Measurements from ENCODE around the gene UBE2D2.
"Not testable (repeated sequence)": the region's sequence is repeated elsewhere in the genome, so short reads cannot be mapped to it uniquely, and the experiment has no call there.

Gene UBE2D2

DNA sequence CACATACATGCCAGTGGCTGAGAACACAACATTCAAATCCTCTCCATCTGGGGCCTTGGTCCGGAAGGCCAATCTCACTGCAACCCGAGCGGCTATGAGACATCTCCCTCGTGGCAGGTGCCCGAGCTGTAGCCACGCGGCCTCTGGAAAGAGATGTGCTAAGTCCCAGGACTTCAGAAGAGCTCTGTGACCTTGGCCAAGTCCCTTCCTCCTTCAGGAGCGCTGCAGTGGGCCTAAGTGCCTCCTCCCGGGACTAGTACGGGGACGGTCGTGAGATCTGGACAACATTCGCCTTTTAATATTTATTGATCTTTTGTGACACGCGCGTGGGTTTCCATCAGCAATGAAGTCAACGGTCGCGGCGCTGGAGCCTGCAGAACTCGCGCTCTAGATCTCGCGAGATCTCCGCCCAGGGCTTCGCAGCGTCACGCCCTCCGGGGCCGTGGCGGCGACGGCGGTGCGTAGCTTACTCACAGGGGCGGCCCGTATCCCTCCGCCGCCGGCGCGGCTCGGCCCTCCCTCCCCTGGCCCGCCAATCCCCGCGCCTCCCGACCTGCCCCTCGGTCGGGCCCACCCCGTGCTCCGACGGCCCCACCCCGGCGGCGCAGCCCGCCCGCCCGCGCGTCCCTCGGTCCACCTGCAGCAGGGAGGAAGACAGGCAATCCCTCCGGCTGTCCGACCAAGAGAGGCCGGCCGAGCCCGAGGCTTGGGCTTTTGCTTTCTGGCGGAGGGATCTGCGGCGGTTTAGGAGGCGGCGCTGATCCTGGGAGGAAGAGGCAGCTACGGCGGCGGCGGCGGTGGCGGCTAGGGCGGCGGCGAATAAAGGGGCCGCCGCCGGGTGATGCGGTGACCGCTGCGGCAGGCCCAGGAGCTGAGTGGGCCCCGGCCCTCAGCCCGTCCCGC lies at the start of gene UBE2D2:
Gene UBE2D2 (plus strand): TSS at position 588 of the 903 bp plus-strand sequence. CDS start 453 bp downstream, outside the sequence.
- DNase-seq: peak; percentile 98

- no peak for DNase-seq
These were observed 48.3 kb upstream of the UBE2D2 start for GRCh38 chr5:139512786-139513390.

DNA sequence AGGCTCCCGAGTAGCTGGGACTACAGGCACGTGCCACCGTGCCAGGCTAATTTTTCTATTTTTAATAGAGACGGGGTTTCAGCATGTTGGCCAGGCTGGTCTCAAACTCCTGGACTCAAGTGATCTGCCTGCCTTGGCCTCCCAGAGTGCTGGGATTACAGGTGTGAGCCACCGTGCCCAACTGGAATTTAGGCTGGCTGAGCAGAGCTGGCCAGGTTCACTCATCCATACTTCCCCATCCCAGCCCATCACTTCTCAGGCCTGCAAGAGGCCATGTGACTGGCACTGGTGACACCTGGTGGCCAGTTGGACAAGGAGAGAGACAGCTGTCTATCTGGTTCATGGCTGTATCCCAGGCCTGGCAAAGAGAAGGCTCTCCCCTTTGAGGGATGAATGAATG lies 47.7 kb upstream of the UBE2D2 start:
- peak; percentile 92 for DNase-seq

DNA sequence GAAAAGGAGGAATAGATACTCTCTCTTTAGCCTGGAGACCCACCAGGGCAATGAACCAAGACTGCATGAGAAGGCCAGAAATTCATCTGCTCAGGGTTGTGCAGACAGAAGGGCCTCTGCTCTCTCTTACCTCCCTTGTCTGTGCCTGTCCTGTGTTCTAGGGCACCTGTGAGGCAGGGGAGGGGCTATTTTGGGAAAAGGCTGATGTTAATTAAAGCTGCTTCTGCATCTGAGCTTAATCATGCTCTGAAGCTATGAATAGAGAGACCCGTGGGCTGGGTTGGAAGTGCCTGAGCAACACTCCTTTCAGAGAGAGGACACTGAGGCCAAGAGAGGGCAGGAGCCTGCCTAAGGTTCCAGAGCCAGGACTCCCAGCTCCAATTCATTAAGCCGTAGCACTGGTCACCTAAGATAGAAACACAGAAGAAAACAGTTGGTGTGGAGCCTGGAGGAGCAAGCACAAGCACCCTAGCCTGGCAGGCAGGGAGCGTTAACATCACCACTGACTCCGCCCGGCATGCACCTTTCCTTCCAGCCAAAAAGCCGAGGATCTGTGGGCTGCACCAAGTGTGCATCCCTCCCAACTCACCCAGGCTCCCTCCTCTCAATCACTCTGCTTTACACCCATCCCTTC lies 47.2 kb upstream of the UBE2D2 start:
- no peak for DNase-seq

GRCh38 chr5:139514486-139514856 lies 46.7 kb upstream of the UBE2D2 start:
- no peak for DNase-seq

- DNase-seq: peak; percentile 96
These were observed 43.2 kb upstream of the UBE2D2 start for GRCh38 chr5:139517683-139518564.

GRCh38 chr5:139523635-139524445 lies 37.3 kb upstream of the UBE2D2 start:
- no peak for DNase-seq

GRCh38 chr5:139524446-139524845 lies 36.7 kb upstream of the UBE2D2 start:
- no peak for DNase-seq

- no peak for DNase-seq
These were observed 36.1 kb upstream of the UBE2D2 start for GRCh38 chr5:139524940-139525585.

- not testable (repeated sequence) for DNase-seq
These were observed 35.4 kb upstream of the UBE2D2 start for GRCh38 chr5:139525586-139526308.

- DNase-seq: peak; percentile 62
These were observed 34.6 kb upstream of the UBE2D2 start for GRCh38 chr5:139526309-139527089.

DNA sequence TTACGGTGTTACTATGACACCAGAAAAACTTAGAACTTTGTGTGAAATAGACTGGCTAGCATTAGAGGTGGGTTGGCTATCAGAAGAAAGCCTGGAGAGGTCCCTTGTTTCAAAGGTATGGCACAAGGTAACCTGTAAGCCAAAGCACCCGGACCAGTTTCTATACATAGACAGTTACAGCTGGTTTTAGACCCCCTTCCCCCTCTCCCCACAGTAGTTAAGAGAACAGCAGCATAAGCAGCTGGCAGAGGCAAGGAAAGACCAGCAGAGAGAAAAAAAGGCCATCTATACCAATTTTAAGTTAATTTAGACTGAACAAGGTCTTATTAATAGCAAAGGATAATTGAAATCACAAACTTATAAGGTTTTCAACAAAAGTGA lies 34.1 kb upstream of the UBE2D2 start:
- not testable (repeated sequence) for DNase-seq

- not testable (repeated sequence) for DNase-seq
These were observed 33.2 kb upstream of the UBE2D2 start for GRCh38 chr5:139527896-139528467.

GRCh38 chr5:139528695-139529094 lies 32.4 kb upstream of the UBE2D2 start:
- not testable (repeated sequence) for DNase-seq

GRCh38 chr5:139530079-139530478 lies 31.1 kb upstream of the UBE2D2 start:
- not testable (repeated sequence) for DNase-seq

- DNase-seq: no peak
These were observed 29.4 kb upstream of the UBE2D2 start for GRCh38 chr5:139531772-139532169.

- peak; percentile 87 for DNase-seq
These were observed 17.6 kb upstream of the UBE2D2 start for GRCh38 chr5:139543423-139543991.

DNA sequence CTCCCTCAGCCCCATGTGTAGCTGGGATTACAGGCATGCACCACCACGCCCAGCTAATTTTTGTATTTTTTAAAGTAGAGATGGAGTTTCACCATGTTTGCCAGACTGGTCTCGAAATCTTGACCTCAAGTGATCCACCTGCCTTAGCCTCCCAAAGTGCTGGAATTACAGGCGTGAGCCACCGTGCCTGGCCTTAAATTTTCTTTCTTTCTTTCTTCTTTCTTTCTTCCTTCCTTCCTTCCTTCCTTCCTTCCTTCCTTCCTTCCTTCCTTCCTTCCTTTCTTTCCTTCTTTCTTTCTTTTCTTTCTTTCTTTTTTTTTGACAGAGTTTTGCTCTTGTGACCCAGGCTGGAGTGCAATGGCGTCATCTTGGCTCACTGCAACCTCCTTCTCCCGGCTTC lies 14.5 kb upstream of the UBE2D2 start:
- DNase-seq: not testable (repeated sequence)
